GM21390 (cell line): ENCODE measurements around the gene ATOSB.

Experiments
- ATAC-seq: cut with Tn5 transposase; IDR thresholded peaks from one replicate; pipeline ENCODE4 v1.9.1; 2021; ENCODE audit not compliant: unreplicated experiment

The ATOSB gene

DNA sequence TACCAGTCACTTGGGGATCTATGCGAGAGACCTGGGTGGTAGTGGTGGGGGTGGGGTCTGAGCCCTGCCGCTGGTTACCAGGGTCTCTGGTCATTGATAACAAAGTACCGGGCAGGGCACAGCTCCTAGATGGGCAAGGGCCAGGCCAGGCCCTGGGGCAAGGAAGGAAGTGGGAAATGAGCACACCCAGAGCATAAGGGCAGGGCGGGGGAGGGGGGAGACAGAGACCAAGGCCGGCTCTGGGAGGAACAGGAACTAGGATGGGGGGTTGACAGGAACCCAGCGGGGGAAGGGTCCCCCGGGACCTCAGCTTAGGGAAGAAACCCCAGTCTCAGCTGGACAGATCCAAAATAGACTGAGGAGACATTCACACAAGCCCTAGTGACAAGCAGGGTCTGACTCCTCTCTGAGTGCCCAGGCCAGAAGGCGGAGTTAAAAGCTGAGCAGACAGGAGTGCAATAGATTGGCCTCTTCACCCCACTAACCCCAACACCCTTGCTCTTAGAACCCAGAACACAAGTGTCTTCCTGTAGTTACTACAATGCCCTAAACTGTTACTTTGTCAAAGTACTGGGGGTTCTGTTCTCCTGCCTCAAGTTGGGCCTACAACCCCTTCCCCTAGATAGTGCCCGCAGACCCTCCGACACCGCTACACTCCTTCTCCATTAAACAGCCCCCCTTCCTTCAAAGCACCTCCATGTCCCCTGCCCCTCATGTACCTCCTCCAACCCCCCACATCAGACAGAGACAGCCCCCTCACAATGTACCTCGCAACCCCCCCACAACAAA, 628 bp downstream of the ATOSB start:
- ATAC-seq, result no peak

- no peak for ATAC-seq
These were observed 1.4 kb downstream of the ATOSB start for GRCh38 chr9:35114113-35114839.

DNA sequence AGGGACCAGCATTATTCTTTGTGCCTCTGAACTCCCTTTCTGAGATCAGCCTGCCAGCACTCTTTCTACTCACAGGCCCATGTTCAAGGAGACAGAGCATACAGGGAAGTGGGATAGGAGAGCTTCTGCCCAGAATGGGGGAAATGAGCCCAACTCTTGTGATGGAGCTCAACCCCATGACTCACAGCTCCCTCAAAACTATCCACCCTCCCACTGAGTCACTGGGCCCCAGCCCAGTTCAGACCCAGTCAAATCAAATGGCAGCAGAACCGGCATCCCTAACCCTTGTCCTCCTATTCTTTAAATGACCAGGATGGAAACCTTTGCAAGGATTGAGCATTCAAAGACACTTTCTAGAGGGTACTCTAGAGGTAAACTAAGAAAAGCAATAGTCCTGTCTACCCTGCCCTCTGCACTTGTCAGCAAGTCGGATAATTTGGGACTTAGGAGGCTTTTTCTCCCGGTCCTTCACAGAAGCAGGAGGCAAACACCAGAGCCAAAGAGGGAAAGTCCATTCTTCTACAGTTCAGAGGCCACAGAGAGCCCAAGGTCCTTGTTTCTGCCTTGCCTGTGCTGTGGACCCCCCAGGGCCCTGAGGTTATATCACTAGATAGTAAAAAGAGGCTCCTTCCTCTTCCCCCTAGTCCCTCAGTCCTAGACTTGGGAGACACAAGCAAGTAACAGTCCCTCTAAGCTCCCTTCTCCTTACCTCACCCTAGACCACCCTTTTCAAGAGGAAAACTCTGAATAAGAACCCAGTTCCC, 3.2 kb downstream of the ATOSB start:
- ATAC-seq, result no peak

DNA sequence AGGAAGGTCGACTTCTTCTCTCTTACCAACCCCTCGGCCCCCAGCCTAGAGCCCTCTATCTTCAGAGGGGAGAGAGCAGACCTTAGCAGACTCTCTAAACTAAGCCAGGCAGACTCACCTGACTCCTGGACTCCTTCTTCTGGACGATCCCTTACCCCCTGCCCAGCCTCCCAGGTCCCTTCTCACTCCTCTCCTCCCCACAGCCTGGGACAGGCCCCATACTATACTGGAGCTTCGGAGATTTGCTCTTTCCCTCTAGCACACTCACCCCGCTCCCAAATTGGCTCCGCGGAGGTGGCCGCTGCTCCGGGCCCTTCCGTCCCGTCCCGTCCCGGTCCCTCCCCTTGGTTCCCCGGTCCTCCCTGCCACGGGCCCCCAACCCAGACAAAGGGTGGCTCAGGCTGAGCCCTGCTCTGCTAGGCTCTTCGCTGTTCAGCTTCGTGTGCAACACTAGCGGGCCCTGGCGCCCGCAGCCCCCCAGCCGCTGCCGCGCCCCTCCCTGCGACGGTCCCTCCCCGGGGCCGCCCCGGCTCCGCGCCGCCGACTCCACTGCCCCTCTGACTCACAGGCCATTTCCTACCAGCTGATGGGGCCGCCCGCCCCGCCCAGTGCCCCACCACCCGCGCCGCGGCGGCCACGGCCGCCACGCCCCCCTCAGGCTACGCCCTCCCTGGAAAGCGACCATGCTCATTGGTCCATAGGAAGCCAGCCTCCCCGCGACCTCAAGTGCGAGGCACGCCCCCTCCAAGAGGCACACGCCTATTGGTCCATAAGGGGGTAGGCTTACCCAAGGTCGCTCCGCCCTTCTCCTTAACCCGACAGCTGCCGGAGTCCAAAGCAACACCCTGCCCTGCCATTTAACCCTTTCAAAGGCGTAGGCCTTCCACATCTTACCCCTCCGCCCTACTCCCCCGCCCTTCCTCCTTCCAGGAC, 4.4 kb downstream of the ATOSB start:
- peak; percentile 71 for ATAC-seq

DNA sequence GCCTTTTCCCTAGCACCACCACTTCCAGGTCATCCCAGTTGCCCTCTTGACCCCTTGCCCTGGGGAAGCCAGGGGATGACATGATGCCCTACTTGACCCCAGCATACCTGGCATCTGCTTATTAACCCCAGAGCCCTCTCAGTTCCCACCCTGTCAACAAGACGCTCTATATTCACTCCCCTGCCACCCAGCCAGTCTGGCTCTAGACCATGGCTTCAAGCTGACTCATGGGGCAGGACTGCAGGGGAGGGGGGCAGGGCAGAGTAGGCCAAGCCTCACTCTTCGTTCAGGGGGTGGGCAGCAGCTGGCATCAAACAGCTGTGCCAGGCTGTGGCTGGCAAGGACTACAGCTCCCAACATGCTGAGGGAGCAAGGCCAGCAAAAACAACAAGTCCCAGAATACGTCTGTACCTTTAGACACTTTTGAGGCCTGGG, 5.3 kb downstream of the ATOSB start:
- ATAC-seq, result no peak

DNA sequence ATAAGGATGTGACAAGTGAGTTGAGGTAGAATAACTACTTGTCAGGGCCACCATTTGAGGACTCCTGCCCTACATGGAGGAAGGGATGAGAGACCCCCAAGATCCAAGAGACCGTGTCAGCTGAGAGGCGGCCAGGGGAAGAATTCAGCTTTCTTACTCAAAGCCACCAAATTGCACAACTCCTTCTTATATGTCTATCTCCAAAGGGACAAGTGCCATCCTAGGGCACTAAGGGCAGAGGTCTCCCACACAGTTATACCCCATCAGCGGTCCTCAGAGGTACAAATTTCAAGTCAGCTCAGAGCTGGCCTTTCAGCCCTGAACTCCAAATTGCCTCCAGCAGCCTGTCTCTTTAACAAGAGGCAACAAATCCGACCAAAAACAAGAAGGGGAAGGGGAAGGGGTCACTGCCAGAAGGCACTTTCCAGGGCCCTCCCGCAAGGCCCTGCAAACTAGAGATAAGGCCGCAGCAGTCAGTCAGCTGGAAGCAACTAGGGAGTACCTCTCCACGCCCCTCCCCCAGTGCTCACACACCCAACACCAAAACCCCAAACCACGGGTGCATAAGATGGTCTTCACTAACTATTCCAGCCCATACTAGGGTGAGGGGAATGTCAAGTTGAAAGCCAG, 6.6 kb downstream of the ATOSB start:
- ATAC-seq, result no peak

DNA sequence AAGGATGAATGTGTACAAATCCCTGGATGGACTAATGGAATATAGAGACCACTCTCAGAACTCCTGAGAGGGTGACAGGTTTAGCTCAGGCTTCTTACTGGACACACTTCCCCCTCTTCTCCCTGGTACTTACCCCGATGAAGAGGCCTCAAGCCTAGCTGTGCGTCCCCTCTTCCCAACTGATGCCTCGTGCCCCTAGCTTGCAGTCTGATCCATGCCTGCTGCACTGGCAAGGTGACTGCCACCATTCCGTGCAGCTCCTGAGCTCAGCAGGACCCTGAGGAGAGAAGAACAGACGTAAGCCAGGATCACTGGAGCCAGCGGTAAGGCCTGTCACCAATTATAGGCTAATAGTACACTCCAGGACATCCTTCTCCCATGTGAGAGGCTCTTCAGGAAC, 7.2 kb downstream of the ATOSB start:
- ATAC-seq, result no peak

- no peak for ATAC-seq
These were observed 8.1 kb downstream of the ATOSB start for GRCh38 chr9:35107297-35108290.

GRCh38 chr9:35106343-35106730, 9.3 kb downstream of the ATOSB start:
- ATAC-seq, result no peak

- ATAC-seq, result no peak
These were observed 9.9 kb downstream of the ATOSB start for GRCh38 chr9:35105571-35106342.

- no peak for ATAC-seq
These were observed 10.5 kb downstream of the ATOSB start for GRCh38 chr9:35105126-35105525.

DNA sequence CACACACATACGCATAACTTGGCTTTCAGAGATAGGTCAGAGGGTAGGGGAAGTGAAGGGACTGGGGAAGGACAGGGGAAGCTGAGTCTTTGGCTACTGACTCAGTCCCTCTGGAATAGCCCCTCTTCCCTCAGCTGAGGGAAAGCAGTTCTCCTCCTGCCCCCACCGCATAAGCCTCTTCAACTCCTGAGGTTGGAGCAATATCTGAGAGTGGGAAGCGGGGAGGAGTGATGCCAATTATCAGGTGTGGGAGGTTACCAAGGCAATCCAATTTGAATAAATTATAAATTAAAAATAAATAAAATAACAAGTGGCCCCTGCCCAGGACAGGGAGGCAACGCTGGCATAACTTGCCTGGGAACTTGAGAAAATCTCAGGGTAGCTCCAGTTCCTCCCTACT, 11.1 kb downstream of the ATOSB start:
- ATAC-seq, result no peak

- no peak for ATAC-seq
These were observed 11.9 kb downstream of the ATOSB start for GRCh38 chr9:35103660-35104191.

GRCh38 chr9:35102769-35103659, 12.6 kb downstream of the ATOSB start, which contains the start of gene STOML2:
Gene STOML2, minus strand, starts transcription at chr9:35103131. Its CDS starts 37 bp downstream, at chr9:35103094.
- ATAC-seq, result peak; percentile 93

- no peak for ATAC-seq
These were observed 13.2 kb downstream of the ATOSB start for GRCh38 chr9:35102465-35102768.

DNA sequence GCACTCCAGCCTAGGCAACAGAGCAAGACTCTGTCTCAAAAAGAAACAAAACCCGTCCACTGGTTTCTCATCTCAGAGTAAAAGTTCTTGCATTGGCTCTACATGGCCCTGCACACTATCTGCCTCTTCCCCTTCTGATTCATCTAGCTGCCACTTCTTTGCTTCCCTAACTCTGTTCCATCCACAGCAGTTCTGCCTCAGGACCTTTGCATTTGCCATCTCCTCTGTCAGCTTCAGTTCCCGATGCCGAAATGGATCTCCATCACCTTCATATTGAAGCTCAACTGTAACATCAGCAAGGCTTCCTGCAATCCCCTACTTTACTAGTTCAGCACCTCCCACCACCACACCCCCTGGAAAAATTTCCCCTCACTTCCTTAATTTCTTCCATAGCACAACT, 18.1 kb downstream of the ATOSB start:
- no peak for ATAC-seq
